ENCODE data around the gene REV3L.

Gene REV3L

DNA sequence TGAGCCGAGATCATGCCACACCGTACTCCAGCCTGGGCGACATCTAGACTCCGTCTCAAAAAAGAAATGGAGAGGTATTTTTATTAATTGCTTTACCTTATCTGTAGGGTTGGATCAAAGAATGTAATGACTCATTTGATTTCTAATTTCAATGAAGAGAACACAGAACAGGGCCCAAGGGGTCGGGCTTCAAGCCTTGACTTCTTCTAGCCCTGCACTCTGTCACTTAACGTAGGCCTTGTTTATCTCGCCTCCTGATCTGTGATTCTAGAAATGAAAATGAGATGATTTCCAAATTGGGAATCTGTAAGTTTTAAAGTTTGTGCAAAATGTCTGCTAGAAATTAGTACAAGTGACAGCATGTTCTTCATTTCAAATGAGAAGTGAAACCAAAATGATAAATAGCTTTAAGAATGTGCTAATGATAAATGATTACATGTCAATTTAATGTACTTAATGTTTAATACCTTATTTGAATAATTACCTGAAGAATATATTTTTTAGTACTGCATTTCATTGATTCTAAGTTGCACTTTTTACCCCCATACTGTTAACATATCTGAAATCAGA is 215.2 kb downstream of the REV3L start:
- Histone ChIP-seq H3K27me3 (ENCODE audit: insufficient read depth, poor library complexity, severe bottlenecking) (no peaks in the 10 kb centered on the region), H3K4me3 (replicated peaks; ENCODE audit: insufficient read depth, low read length) (no peak overlapping the region), H3K27ac (replicated peaks) (no peak overlapping the region)
- TF ChIP-seq SPI1 (IDR thresholded peaks at IDR 0.05; ENCODE audit: borderline replicate concordance, low read depth) (no peak), POLR2AphosphoS5 (IDR thresholded peaks at IDR 0.05; ENCODE audit: low read depth) (no peak), GABPA (IDR thresholded peaks at IDR 0.05; ENCODE audit: low read depth) (no peak)
- TF ChIP-seq, protein P1, sequence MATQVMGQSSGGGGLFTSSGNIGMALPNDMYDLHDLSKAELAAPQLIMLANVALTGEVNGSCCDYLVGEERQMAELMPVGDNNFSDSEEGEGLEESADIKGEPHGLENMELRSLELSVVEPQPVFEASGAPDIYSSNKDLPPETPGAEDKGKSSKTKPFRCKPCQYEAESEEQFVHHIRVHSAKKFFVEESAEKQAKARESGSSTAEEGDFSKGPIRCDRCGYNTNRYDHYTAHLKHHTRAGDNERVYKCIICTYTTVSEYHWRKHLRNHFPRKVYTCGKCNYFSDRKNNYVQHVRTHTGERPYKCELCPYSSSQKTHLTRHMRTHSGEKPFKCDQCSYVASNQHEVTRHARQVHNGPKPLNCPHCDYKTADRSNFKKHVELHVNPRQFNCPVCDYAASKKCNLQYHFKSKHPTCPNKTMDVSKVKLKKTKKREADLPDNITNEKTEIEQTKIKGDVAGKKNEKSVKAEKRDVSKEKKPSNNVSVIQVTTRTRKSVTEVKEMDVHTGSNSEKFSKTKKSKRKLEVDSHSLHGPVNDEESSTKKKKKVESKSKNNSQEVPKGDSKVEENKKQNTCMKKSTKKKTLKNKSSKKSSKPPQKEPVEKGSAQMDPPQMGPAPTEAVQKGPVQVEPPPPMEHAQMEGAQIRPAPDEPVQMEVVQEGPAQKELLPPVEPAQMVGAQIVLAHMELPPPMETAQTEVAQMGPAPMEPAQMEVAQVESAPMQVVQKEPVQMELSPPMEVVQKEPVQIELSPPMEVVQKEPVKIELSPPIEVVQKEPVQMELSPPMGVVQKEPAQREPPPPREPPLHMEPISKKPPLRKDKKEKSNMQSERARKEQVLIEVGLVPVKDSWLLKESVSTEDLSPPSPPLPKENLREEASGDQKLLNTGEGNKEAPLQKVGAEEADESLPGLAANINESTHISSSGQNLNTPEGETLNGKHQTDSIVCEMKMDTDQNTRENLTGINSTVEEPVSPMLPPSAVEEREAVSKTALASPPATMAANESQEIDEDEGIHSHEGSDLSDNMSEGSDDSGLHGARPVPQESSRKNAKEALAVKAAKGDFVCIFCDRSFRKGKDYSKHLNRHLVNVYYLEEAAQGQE (IDR thresholded peaks at IDR 0.05; ENCODE audit: insufficient replicate concordance, low read depth): no peak
- TF ChIP-seq, protein P2, sequence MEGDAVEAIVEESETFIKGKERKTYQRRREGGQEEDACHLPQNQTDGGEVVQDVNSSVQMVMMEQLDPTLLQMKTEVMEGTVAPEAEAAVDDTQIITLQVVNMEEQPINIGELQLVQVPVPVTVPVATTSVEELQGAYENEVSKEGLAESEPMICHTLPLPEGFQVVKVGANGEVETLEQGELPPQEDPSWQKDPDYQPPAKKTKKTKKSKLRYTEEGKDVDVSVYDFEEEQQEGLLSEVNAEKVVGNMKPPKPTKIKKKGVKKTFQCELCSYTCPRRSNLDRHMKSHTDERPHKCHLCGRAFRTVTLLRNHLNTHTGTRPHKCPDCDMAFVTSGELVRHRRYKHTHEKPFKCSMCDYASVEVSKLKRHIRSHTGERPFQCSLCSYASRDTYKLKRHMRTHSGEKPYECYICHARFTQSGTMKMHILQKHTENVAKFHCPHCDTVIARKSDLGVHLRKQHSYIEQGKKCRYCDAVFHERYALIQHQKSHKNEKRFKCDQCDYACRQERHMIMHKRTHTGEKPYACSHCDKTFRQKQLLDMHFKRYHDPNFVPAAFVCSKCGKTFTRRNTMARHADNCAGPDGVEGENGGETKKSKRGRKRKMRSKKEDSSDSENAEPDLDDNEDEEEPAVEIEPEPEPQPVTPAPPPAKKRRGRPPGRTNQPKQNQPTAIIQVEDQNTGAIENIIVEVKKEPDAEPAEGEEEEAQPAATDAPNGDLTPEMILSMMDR (IDR thresholded peaks at IDR 0.05; ENCODE audit: insufficient read depth, low read length): no peak
- DNase-seq (ENCODE audit: low read depth in 1 of 2, low spot score in 1 of 2): no peak

DNA sequence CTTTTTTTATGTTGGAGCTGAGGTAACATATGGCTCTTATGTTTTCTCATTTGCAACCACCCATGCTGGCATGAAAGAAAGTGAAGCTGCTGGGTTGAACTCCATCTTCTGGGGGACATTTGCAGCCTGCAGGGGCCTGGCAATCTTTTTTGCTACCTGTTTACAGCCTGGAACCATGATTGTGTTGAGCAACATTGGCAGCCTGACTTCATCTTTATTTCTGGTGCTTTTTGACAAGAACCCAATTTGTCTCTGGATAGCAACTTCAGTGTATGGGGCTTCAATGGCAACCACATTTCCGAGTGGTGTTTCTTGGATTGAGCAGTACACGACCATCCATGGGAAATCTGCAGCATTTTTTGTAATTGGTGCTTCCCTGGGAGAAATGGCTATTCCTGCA is 216.7 kb downstream of the REV3L start:
- Histone ChIP-seq H3K27ac (replicated peaks) (no peak overlapping the region), H3K4me3 (replicated peaks; ENCODE audit: insufficient read depth, low read length) (no peak overlapping the region), H3K27me3 (ENCODE audit: insufficient read depth, poor library complexity, severe bottlenecking) (no peaks in the 10 kb centered on the region)
- no peak for DNase-seq (ENCODE audit: low read depth in 1 of 2, low spot score in 1 of 2)
- no peak for TF ChIP-seq SPI1 (IDR thresholded peaks at IDR 0.05; ENCODE audit: borderline replicate concordance, low read depth)
- no peak for TF ChIP-seq GABPA (IDR thresholded peaks at IDR 0.05; ENCODE audit: low read depth)
- TF ChIP-seq, protein P1 (IDR thresholded peaks at IDR 0.05; ENCODE audit: insufficient replicate concordance, low read depth): no peak
- TF ChIP-seq POLR2AphosphoS5 (IDR thresholded peaks at IDR 0.05; ENCODE audit: low read depth): no peak
- TF ChIP-seq, protein P2 (IDR thresholded peaks at IDR 0.05; ENCODE audit: insufficient read depth, low read length): no peak

DNA sequence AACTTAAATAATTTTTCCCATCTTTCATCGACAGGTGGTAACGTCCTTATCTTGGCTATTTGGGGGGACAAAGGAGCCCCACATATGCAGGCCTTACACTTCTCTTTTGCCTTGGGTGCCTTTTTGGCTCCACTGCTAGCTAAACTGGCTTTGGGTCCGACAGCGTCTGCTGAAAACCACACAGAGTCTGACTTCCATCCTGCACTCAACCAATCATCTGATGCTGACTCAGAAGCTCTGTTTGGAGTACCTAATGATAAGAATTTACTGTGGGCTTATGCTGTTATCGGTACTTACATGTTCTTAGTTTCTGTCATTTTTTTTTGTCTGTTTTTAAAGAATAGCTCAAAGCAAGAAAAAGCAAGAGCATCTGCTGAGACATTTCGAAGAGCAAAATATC is 217.2 kb downstream of the REV3L start:
- H3K4me3 ChIP-seq (replicated peaks; ENCODE audit: insufficient read depth, low read length): no peak overlapping the region
- H3K27ac ChIP-seq (replicated peaks): no peak overlapping the region
- TF ChIP-seq POLR2AphosphoS5 (IDR thresholded peaks at IDR 0.05; ENCODE audit: low read depth): no peak
- TF ChIP-seq, protein P2 (IDR thresholded peaks at IDR 0.05; ENCODE audit: insufficient read depth, low read length): no peak
- TF ChIP-seq GABPA (IDR thresholded peaks at IDR 0.05; ENCODE audit: low read depth): no peak
- TF ChIP-seq, protein P1 (IDR thresholded peaks at IDR 0.05; ENCODE audit: insufficient replicate concordance, low read depth): no peak
- TF ChIP-seq SPI1 (IDR thresholded peaks at IDR 0.05; ENCODE audit: borderline replicate concordance, low read depth): no peak
- no peaks in the 10 kb centered on the region for H3K27me3 ChIP-seq (ENCODE audit: insufficient read depth, poor library complexity, severe bottlenecking)
- DNase-seq (ENCODE audit: low read depth in 1 of 2, low spot score in 1 of 2): no peak

Data from HL-60 (cell line).